Measurements from ENCODE around the gene STX1B. TPM values are rescaled to one million over a fixed set of nuclear protein-coding genes. Genes with fewer than 3 reads are reported as not detected.
A peak's percentile ranks its signal among the peaks of the same experiment; 100 is the strongest.

STX1B gene
- total RNA-seq, 1 experiment from 2014 or later = 0.05 TPM

GRCh38 chr16:30969246-30969842 is 41.1 kb downstream of the STX1B start:
- H3K27ac ChIP-seq = no peak overlapping the region
- DNase-seq (ENCODE audit: low read depth in 1 of 2, low spot score in 2 of 2) = no peak
- H3K4me3 ChIP-seq = no peak overlapping the region
- no peaks in the 10 kb centered on the region for H3K27me3 ChIP-seq (replicated peaks)
- no peaks in the 10 kb centered on the region for H3K9me3 ChIP-seq (replicated peaks)
- peaks cover 95% of the 10 kb centered on the region for H3K36me3 ChIP-seq
- H3K4me1 ChIP-seq (replicated peaks) = no peaks in the 10 kb centered on the region

GRCh38 chr16:30967795-30968194 is 42.6 kb downstream of the STX1B start:
- H3K4me1 ChIP-seq (replicated peaks) = no peaks in the 10 kb centered on the region
- H3K27ac ChIP-seq = no peak overlapping the region
- H3K36me3 ChIP-seq = peaks cover 95% of the 10 kb centered on the region
- DNase-seq (ENCODE audit: low read depth in 1 of 2, low spot score in 2 of 2) = no peak
- no peaks in the 10 kb centered on the region for H3K9me3 ChIP-seq (replicated peaks)
- H3K27me3 ChIP-seq (replicated peaks) = no peaks in the 10 kb centered on the region
- no peak overlapping the region for H3K4me3 ChIP-seq

GRCh38 chr16:30966033-30966619 is 44.3 kb downstream of the STX1B start:
- H3K36me3 ChIP-seq = peaks cover 95% of the 10 kb centered on the region
- DNase-seq (ENCODE audit: low read depth in 1 of 2, low spot score in 2 of 2) = no peak

GRCh38 chr16:30965436-30965835 is 45.0 kb downstream of the STX1B start:
- Histone ChIP-seq H3K27ac (no peak overlapping the region), H3K36me3 (peaks cover 95% of the 10 kb centered on the region), H3K4me3 (no peak overlapping the region), H3K27me3 (replicated peaks) (no peaks in the 10 kb centered on the region), H3K9me3 (replicated peaks) (no peaks in the 10 kb centered on the region), H3K4me1 (replicated peaks) (no peaks in the 10 kb centered on the region)
- DNase-seq (ENCODE audit: low read depth in 1 of 2, low spot score in 2 of 2) = no peak

More at GRCh38 chr16:30966033-30966619, 44.3 kb downstream of the STX1B start:
- H3K27ac ChIP-seq = no peak overlapping the region
- H3K4me3 ChIP-seq = no peak overlapping the region
- no peaks in the 10 kb centered on the region for H3K9me3 ChIP-seq (replicated peaks)
- H3K27me3 ChIP-seq (replicated peaks) = no peaks in the 10 kb centered on the region
- H3K4me1 ChIP-seq (replicated peaks) = no peaks in the 10 kb centered on the region

GRCh38 chr16:30964574-30965226 is 45.7 kb downstream of the STX1B start:
- H3K27ac ChIP-seq = no peak overlapping the region
- H3K4me3 ChIP-seq = no peak overlapping the region
- H3K9me3 ChIP-seq (replicated peaks) = no peaks in the 10 kb centered on the region
- peaks cover 95% of the 10 kb centered on the region for H3K36me3 ChIP-seq
- no peaks in the 10 kb centered on the region for H3K27me3 ChIP-seq (replicated peaks)
- H3K4me1 ChIP-seq (replicated peaks) = no peaks in the 10 kb centered on the region
- no peak for DNase-seq (ENCODE audit: low read depth in 1 of 2, low spot score in 2 of 2)

- Histone ChIP-seq H3K9me3 (replicated peaks) (no peaks in the 10 kb centered on the region), H3K4me3 (no peak overlapping the region), H3K27me3 (replicated peaks) (no peaks in the 10 kb centered on the region), H3K4me1 (replicated peaks) (peaks cover 3% of the 10 kb centered on the region), H3K27ac (no peak overlapping the region), H3K36me3 (peaks cover 95% of the 10 kb centered on the region)
- DNase-seq (ENCODE audit: low read depth in 1 of 2, low spot score in 2 of 2) = no peak
Measured at GRCh38 chr16:30963925-30964511, 46.4 kb downstream of the STX1B start.

GRCh38 chr16:30961384-30961783 is 49.1 kb downstream of the STX1B start:
- H3K9me3 ChIP-seq (replicated peaks) = no peaks in the 10 kb centered on the region
- no peak overlapping the region for H3K27ac ChIP-seq
- H3K4me3 ChIP-seq = no peak overlapping the region
- H3K36me3 ChIP-seq = peaks cover 82% of the 10 kb centered on the region
- no peaks in the 10 kb centered on the region for H3K27me3 ChIP-seq (replicated peaks)
- no peak for DNase-seq (ENCODE audit: low read depth in 1 of 2, low spot score in 2 of 2)
- peaks cover 14% of the 10 kb centered on the region for H3K4me1 ChIP-seq (replicated peaks)

GRCh38 chr16:30958175-30959079 is 52.0 kb downstream of the STX1B start:
- Histone ChIP-seq H3K27ac (peak overlapping the region; percentile 96; the same call in 1 of the 2 replicates), H3K27me3 (replicated peaks) (no peaks in the 10 kb centered on the region), H3K4me3 (peak overlapping the region; percentile 96), H3K9me3 (replicated peaks) (no peaks in the 10 kb centered on the region), H3K4me1 (replicated peaks) (peaks cover 14% of the 10 kb centered on the region), H3K36me3 (peaks cover 55% of the 10 kb centered on the region)
- peak; percentile 33 to 68 for DNase-seq (ENCODE audit: low read depth in 1 of 2, low spot score in 2 of 2)

- Histone ChIP-seq H3K9me3 (replicated peaks) (no peaks in the 10 kb centered on the region), H3K27ac (peak within 1 kb of the TSS; percentile 96), H3K27me3 (replicated peaks) (no peaks in the 10 kb centered on the region), H3K36me3 (peaks cover 47% of the 10 kb centered on the region), H3K4me1 (replicated peaks) (peaks cover 14% of the 10 kb centered on the region), H3K4me3 (peak within 1 kb of the TSS; percentile 96)
- peak; percentile 97 for DNase-seq (ENCODE audit: low read depth in 1 of 2, low spot score in 2 of 2)
Measured at GRCh38 chr16:30957456-30958174, 52.8 kb downstream of the STX1B start, which contains the start of gene SETD1A. TSS of gene SETD1A (plus strand) at chr16:30957754. CDS start at chr16:30958732, 978 bp downstream.

GRCh38 chr16:30956601-30957455 is 53.6 kb downstream of the STX1B start:
- Histone ChIP-seq H3K4me3 (peak overlapping the region; percentile 96), H3K27ac (peak overlapping the region; percentile 96), H3K36me3 (peaks cover 39% of the 10 kb centered on the region), H3K9me3 (replicated peaks) (no peaks in the 10 kb centered on the region), H3K27me3 (replicated peaks) (no peaks in the 10 kb centered on the region), H3K4me1 (replicated peaks) (peaks cover 14% of the 10 kb centered on the region)
- DNase-seq (ENCODE audit: low read depth in 1 of 2, low spot score in 2 of 2) = peak in 1 of 2 experiments; percentile 96

- Histone ChIP-seq H3K9me3 (replicated peaks) (no peaks in the 10 kb centered on the region), H3K4me3 (no peak overlapping the region)
Measured at GRCh38 chr16:30954993-30955392, 55.4 kb downstream of the STX1B start.

GRCh38 chr16:30953511-30954124 is 56.8 kb downstream of the STX1B start:
- Histone ChIP-seq H3K36me3 (peaks cover 10% of the 10 kb centered on the region), H3K4me1 (replicated peaks) (peaks cover 23% of the 10 kb centered on the region), H3K27me3 (replicated peaks) (no peaks in the 10 kb centered on the region), H3K27ac (no peak overlapping the region), H3K4me3 (no peak overlapping the region), H3K9me3 (replicated peaks) (no peaks in the 10 kb centered on the region)
- DNase-seq (ENCODE audit: low read depth in 1 of 2, low spot score in 2 of 2) = peak; percentile 45 to 68

More at GRCh38 chr16:30954993-30955392, 55.4 kb downstream of the STX1B start:
- Histone ChIP-seq H3K36me3 (peaks cover 21% of the 10 kb centered on the region), H3K4me1 (replicated peaks) (peaks cover 18% of the 10 kb centered on the region), H3K27ac (no peak overlapping the region), H3K27me3 (replicated peaks) (no peaks in the 10 kb centered on the region)
- no peak for DNase-seq (ENCODE audit: low read depth in 1 of 2, low spot score in 2 of 2)
